Fibroblast of lung (primary cell): Measurements from ENCODE around the gene ZNF407. TPM values are rescaled to one million over a fixed set of nuclear protein-coding genes. Genes with fewer than 3 reads are reported as not detected.

ENCODE experiments used
- DNase-seq, 2 donors: peaks; one replicate each; pipeline versions ENCODE4 v3.0.0 to v3.0.0-alpha.2; 2010; ENCODE audit warnings: low read depth in 2 of 2
- H2AFZ ChIP-seq: 2 replicates; pipeline ENCODE4 v1.5.1; 2012; ENCODE audit warnings: low read length, control low read depth, inconsistent platforms
- H3K27ac ChIP-seq: 2 replicates; pipeline ENCODE4 v1.5.1; 2011; ENCODE audit warnings: low read length, control low read depth; ENCODE audit not compliant: insufficient read depth
- H3K27me3 ChIP-seq: 2 replicates; pipeline ENCODE4 v1.5.1; 2011; ENCODE audit warnings: mild to moderate bottlenecking, low read length; ENCODE audit not compliant: control insufficient read depth, insufficient read depth
- H3K36me3 ChIP-seq: 2 replicates; pipeline ENCODE4 v1.5.1; 2011; ENCODE audit warnings: low read length; ENCODE audit not compliant: control insufficient read depth, insufficient read depth
- H3K4me1 ChIP-seq: 2 replicates; pipeline ENCODE4 v1.5.1; 2011; ENCODE audit warnings: low read length; ENCODE audit not compliant: control insufficient read depth, insufficient read depth; ENCODE audit errors: extremely low read depth
- H3K4me2 ChIP-seq: 2 replicates; pipeline ENCODE4 v1.5.1; 2011; ENCODE audit warnings: low read length, control low read depth; ENCODE audit not compliant: insufficient read depth; ENCODE audit errors: extremely low read depth
- H3K4me3 ChIP-seq, 4 experiments: fragments of 200-600 bp in 1 of 4; sonication (generic) in 1 of 4; replicated peaks in 1 of 4; 2 replicates each; pipeline ENCODE4 v1.5.1; 2011 to 2016; ENCODE audit warnings: low read length in 4 of 4, low read depth in 3 of 4, mild to moderate bottlenecking in 3 of 4, control low read depth in 2 of 4, inconsistent platforms in 1 of 4, mixed read lengths in 1 of 4; ENCODE audit not compliant: insufficient read depth in 1 of 4; ENCODE audit errors: control extremely low read depth in 1 of 4
- H3K79me2 ChIP-seq: 2 replicates; pipeline ENCODE4 v1.5.1; 2012; ENCODE audit warnings: mild to moderate bottlenecking, low read length, inconsistent platforms; ENCODE audit not compliant: control insufficient read depth, insufficient read depth
- H3K9ac ChIP-seq: 2 replicates; pipeline ENCODE4 v1.5.1; 2011; ENCODE audit warnings: mild to moderate bottlenecking, low read length, control low read depth; ENCODE audit not compliant: insufficient read depth
- H3K9me3 ChIP-seq: 2 replicates; pipeline ENCODE4 v1.5.1; 2012; ENCODE audit warnings: low read depth, low read length; ENCODE audit not compliant: control insufficient read depth, insufficient read depth
- H4K20me1 ChIP-seq: 2 replicates; pipeline ENCODE4 v1.5.1; 2011; ENCODE audit warnings: low read length; ENCODE audit not compliant: control insufficient read depth, insufficient read depth; ENCODE audit errors: extremely low read depth
- EZH2 ChIP-seq: IDR thresholded peaks from 2 replicates; pipeline ENCODE4 v1.5.1; 2012; ENCODE audit warnings: low read length, control low read depth, mild to moderate bottlenecking; ENCODE audit errors: missing control alignments
- polyA plus RNA-seq, 2 donors: library from polyadenylated mRNA; depleted of rRNA in 1 of 2; stranded (reverse) in 1 of 2; unstranded in 1 of 2; fragments of >200 nt; gene quantifications; 2 replicates each; pipeline ENCODE4 v1.2.1, GENCODE V29; 2011 to 2012; ENCODE audit warnings: missing spikeins in 1 of 2
- total RNA-seq: library from RNA; depleted of rRNA; stranded (reverse); fragments of >200 nt; gene quantifications from 2 replicates; pipeline ENCODE4 v1.2.1, GENCODE V29; 2014
- TF ChIP-seq, protein P1 (sequence below), 2 donors: IDR thresholded peaks in 1 of 2; conservative IDR thresholded peaks in 1 of 2; 1 replicate in 1 of 2; 2 replicates in 1 of 2; pipeline ENCODE4 v1.5.1; 2011 to 2012; ENCODE audit warnings: low read length in 2 of 2, control low read depth in 1 of 2, inconsistent platforms in 1 of 2, low read depth in 1 of 2, mild to moderate bottlenecking in 1 of 2

The ZNF407 gene
- total and polyA plus RNA-seq, 2 donors (not counting 1 experiment from before 2014, with no cell fraction given): 5.1 to 12.6 TPM

DNA sequence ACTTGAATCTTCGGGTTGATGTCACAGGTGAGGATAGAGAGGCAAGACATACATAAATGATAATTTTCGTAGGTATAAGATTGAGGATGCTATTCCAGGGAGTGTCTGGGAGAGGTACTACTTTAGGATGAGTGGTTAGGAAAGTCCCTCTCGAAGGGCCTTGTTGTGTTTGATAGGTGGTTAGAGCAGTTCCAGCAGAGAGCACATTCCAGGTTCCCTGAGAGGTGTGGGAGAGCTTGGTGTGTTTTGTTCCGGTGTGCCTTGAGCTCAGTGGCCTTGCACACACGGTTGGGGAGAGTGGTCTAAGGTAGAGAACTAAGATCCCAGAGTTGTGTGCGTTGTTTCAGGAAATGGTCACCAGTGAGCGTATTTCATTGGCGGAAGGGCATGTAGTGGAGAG lies 191.4 kb downstream of the ZNF407 start:
- Histone ChIP-seq H3K36me3 (no peaks in the 10 kb centered on the region), H3K9ac (no peak overlapping the region), H3K79me2 (no peaks in the 10 kb centered on the region), H3K4me1 (no peaks in the 10 kb centered on the region), H3K4me3 (no peak overlapping the region), H2AFZ (no peak overlapping the region), H3K9me3 (no peaks in the 10 kb centered on the region), H4K20me1 (no peaks in the 10 kb centered on the region), H3K27me3 (no peaks in the 10 kb centered on the region), H3K27ac (no peak overlapping the region), H3K4me2 (no peak overlapping the region)
- TF ChIP-seq, protein P1, sequence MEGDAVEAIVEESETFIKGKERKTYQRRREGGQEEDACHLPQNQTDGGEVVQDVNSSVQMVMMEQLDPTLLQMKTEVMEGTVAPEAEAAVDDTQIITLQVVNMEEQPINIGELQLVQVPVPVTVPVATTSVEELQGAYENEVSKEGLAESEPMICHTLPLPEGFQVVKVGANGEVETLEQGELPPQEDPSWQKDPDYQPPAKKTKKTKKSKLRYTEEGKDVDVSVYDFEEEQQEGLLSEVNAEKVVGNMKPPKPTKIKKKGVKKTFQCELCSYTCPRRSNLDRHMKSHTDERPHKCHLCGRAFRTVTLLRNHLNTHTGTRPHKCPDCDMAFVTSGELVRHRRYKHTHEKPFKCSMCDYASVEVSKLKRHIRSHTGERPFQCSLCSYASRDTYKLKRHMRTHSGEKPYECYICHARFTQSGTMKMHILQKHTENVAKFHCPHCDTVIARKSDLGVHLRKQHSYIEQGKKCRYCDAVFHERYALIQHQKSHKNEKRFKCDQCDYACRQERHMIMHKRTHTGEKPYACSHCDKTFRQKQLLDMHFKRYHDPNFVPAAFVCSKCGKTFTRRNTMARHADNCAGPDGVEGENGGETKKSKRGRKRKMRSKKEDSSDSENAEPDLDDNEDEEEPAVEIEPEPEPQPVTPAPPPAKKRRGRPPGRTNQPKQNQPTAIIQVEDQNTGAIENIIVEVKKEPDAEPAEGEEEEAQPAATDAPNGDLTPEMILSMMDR (conservative IDR thresholded peaks at IDR 0.05 in 1 of 2, IDR thresholded peaks at IDR 0.05 in 1 of 2; ENCODE audit: low read depth in 1 of 2, low read length in 2 of 2): no peak
- TF ChIP-seq EZH2: no peak
- DNase-seq: no peak

DNA sequence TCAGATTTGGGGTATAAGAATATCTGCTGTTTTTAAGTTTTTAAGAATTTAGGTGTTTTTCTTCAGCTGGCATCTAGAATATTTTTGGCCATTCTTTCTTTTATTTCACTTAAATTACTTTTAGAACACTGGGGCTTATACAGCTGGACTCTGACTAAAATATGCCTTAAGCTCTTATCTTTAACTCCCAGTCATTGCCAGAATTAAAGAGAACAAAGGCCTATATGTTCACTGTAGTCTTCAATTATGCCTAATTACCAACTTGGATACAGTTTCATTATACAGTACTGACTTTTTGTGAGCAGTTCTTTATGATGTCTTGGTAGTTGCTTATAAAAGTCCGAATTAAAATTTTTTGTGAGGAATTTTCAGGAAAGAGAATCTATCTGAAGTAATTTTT lies 192.8 kb downstream of the ZNF407 start:
- TF ChIP-seq EZH2: no peak
- TF ChIP-seq, protein P1 (conservative IDR thresholded peaks at IDR 0.05 in 1 of 2, IDR thresholded peaks at IDR 0.05 in 1 of 2; ENCODE audit: low read depth in 1 of 2, low read length in 2 of 2): no peak
- Histone ChIP-seq H3K79me2 (no peaks in the 10 kb centered on the region), H2AFZ (no peak overlapping the region)

DNA sequence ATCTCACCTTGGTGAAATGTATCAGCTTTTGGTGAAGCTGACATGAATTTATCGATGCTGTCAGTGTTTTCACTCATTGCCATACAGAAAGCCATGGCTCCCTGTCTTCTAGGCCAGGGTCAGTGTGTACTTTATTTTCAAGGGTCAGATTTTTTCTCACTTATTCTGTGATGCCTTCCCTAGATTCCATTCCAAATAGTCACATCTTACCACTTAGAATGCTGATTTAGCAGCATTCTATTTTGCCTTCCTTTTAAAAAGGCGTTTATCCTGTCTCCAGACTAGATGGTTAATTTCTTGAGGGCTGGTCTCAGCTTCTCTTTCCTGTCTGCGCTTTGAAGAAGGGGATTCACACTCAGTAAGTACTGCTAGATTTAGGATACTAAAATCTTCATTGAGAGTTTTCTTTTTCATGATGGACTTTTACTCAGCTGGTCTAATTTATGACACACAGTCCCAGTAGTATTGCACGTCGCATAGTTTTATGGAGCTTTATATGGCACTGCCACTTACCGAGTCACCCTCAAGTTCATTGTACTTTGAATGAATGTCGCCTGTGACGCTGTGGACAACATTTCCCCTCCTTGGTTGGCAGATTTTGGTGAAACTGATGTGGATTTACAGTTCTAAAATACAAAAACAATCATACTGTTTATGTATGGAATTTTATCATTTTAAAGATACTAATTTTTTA lies 194.0 kb downstream of the ZNF407 start:
- H3K9me3 ChIP-seq: no peaks in the 10 kb centered on the region
- peaks cover 2% of the 10 kb centered on the region for H3K4me1 ChIP-seq
- no peak overlapping the region for H2AFZ ChIP-seq
- TF ChIP-seq, protein P1 (conservative IDR thresholded peaks at IDR 0.05 in 1 of 2, IDR thresholded peaks at IDR 0.05 in 1 of 2; ENCODE audit: low read depth in 1 of 2, low read length in 2 of 2): no peak
- TF ChIP-seq EZH2: no peak
- no peaks in the 10 kb centered on the region for H3K36me3 ChIP-seq
- no peaks in the 10 kb centered on the region for H3K79me2 ChIP-seq
- no peaks in the 10 kb centered on the region for H4K20me1 ChIP-seq
- H3K4me3 ChIP-seq: no peak overlapping the region
- no peaks in the 10 kb centered on the region for H3K27me3 ChIP-seq
- H3K9ac ChIP-seq: no peak overlapping the region
- no peak for DNase-seq
- H3K27ac ChIP-seq: no peak overlapping the region
- H3K4me2 ChIP-seq: no peak overlapping the region

More for the DNA sequence above, 192.8 kb downstream of the ZNF407 start:
- H3K27me3 ChIP-seq: no peaks in the 10 kb centered on the region
- no peaks in the 10 kb centered on the region for H4K20me1 ChIP-seq
- DNase-seq: no peak
- no peak overlapping the region for H3K4me2 ChIP-seq
- no peaks in the 10 kb centered on the region for H3K36me3 ChIP-seq
- no peaks in the 10 kb centered on the region for H3K4me1 ChIP-seq
- no peak overlapping the region for H3K4me3 ChIP-seq
- no peak overlapping the region for H3K9ac ChIP-seq
- H3K27ac ChIP-seq: no peak overlapping the region
- H3K9me3 ChIP-seq: no peaks in the 10 kb centered on the region
